ENCODE measurements around the gene APP.

Gene APP

DNA sequence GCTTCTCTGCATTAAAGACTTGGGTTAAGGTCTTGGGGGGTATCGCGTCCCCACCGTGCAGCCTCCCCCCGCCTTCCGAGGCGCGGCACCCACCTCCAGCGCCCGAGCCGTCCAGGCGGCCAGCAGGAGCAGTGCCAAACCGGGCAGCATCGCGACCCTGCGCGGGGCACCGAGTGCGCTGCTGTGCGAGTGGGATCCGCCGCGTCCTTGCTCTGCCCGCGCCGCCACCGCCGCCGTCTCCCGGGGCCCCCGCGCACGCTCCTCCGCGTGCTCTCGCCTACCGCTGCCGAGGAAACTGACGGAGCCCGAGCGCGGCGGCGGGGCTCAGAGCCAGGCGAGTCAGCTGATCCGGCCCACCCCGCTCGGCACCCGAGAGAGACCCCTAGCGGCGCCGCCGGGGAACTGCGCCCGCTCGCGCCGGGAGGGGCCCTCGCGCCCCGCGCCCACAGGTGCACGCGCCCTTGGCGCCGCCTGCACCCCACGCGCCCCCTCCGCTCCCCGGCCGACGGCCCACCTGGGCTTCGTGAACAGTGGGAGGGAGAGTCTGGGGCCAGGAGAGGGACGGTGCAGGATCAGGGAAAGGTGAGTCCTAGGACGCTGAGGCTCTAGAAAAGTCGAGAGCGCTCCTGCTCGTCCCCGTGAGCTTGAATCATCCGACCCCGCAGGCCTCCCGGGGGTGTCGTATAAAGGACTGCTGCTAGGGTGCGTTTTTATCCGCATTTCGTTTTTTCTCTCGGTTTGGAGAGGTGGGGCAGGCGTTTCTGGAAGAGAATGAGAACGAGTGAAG, at the start of gene APP:
APP (minus strand) TSS at position 300 of the 787 bp plus-strand sequence; CDS start at position 150, 150 bp downstream.
- no peak for DNase-seq (ENCODE audit: low read depth)

GRCh38 chr21:26212220-26212619, 41.6 kb upstream of the APP start:
- no peak for DNase-seq (ENCODE audit: low read depth)

- DNase-seq (ENCODE audit: low read depth), result no peak
These were observed 40.0 kb upstream of the APP start for GRCh38 chr21:26210614-26211013.

DNA sequence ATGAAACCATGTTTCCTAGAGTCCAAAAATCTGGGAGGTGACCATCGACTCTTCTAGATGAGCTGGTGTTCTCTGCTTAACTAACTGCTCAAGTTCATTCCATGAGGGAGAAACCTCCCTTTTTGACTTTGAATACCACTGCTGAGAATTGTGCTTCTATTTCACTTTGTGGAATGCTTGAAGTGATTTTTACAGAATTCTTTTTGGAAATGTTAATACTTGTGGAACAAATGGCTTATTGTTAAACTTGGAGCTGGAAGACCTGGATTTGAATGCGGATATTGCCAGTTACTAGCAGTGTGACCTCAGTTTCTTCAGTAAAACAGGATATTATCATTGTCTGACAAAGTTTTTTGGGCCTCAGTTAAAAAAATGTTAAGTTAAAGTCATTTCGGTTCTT, 36.5 kb upstream of the APP start:
- DNase-seq (ENCODE audit: low read depth), result no peak

DNA sequence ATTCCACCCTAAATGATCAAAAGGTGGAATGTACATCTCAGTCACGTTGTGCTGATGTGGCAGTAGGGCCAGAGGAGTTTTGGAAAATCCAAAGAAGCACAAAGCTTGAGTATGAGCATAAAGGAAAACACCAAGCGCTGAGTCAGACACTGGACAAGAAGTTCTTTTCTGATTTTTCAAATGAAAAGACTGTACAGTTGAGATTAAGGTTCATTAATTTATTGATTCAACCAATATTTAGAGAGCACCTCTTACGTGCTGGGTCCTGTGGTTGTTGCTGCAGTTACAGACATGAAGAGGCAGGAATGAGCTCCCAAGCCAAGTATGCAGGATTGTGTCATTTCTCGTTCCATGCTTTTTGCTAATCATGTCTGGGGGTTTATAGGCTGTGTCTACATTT, 28.9 kb upstream of the APP start:
- no peak for DNase-seq (ENCODE audit: low read depth)

- no peak for DNase-seq (ENCODE audit: low read depth)
These were observed 25.1 kb upstream of the APP start for GRCh38 chr21:26195708-26196107.

GRCh38 chr21:26194811-26195251, 24.3 kb upstream of the APP start:
- DNase-seq (ENCODE audit: low read depth), result no peak

- DNase-seq (ENCODE audit: low read depth), result no peak
These were observed 23.8 kb upstream of the APP start for GRCh38 chr21:26194326-26194725.

DNA sequence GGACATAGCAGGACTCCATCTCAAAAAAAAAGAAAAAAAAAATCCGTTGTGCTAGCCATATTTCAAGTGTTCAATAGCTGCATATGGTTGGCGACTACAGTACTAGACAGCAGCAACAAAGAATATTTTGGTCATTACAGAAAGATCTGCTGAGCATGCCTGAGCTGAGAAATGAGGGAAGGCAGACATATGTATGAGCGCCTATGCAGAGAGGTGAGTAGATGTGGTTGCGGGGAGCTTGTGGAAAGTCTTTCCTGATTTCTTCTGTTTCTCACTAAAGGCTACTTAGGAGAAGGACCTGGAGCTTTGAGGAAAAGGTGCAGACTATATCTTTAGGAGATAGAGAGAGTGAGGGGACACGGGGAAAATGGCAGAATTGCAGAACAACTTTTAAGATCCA, 21.0 kb upstream of the APP start:
- no peak for DNase-seq (ENCODE audit: low read depth)

DNA sequence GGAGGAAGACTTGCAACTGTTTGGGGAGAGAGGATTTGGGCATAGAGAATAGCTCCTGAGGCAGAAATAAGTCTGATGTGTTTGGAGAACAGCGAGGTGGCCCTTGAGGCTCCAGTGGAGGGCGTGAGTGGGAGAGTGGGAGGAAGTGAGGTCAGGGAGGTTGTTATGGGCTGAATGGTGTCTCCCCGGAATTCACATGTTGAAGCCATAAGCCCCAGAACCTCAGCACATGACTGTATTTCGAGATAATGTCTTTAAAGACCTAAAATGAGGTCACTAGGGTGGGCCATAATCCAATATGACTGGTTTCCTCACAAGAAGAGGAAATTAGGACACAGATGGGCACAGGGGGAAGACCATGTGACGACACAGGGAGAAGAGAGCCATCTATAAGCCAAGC, 17.9 kb upstream of the APP start:
- no peak for DNase-seq (ENCODE audit: low read depth)

DNA sequence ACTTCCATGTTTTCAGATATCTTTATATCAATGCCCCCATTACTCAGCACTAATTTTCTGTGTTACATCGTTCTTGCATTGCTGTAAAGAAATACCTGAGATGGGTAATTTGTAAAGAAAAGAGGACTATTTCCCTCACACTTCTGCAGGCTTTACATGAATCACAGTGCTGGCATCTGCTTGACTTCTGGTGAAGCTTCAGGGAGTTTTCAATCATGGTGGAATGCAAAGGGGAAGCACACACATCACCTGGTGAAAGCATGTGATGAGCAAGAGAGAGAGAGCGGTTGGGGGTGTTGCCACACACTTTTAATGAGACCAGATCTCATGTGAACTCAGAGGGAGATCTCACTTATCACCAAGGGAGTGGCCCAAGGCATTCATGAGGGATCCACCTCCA, 14.9 kb upstream of the APP start:
- DNase-seq (ENCODE audit: low read depth), result no peak

DNA sequence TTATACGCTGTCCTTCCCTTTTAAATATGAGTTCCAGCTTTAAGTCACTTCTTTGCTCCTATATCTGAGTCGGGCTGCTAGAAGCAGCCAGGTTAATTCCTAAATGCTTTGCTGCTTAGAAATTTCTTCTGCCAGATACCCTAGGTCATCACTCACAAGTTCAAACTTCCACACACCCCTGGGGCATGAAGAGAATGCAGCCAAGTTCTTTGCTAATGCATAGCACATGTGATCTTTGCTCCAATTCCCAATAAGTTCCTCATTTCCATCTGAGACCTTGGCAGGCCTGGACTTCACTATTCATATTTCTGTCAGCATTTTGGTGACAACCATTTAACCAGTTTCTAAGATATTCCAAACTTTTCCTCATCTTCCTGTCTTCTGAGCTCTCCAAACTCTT, 14.5 kb upstream of the APP start:
- no peak for DNase-seq (ENCODE audit: low read depth)

DNA sequence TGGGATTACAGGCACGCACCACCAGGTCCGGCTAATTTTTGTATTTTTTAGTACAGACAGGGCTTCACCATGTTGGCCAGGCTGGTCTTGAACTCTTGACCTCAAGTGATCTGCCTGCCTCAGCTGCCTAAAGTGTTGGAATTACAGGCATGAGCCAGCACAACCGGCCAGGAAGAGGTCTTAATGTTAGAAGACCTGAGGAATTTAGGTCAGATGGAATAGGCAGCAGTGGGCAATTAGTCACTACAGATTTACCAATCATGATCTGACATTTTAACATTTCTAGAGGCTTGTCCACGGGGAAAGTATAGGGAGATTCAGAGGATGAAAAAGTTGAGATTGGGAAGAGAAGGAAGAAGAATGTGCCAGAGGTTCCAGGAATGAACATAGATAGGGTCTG, 8.9 kb upstream of the APP start:
- no peak for DNase-seq (ENCODE audit: low read depth)

- no peak for DNase-seq (ENCODE audit: low read depth)
These were observed 7.3 kb upstream of the APP start for GRCh38 chr21:26177746-26178426.

GRCh38 chr21:26177187-26177586, 6.6 kb upstream of the APP start:
- no peak for DNase-seq (ENCODE audit: low read depth)

DNA sequence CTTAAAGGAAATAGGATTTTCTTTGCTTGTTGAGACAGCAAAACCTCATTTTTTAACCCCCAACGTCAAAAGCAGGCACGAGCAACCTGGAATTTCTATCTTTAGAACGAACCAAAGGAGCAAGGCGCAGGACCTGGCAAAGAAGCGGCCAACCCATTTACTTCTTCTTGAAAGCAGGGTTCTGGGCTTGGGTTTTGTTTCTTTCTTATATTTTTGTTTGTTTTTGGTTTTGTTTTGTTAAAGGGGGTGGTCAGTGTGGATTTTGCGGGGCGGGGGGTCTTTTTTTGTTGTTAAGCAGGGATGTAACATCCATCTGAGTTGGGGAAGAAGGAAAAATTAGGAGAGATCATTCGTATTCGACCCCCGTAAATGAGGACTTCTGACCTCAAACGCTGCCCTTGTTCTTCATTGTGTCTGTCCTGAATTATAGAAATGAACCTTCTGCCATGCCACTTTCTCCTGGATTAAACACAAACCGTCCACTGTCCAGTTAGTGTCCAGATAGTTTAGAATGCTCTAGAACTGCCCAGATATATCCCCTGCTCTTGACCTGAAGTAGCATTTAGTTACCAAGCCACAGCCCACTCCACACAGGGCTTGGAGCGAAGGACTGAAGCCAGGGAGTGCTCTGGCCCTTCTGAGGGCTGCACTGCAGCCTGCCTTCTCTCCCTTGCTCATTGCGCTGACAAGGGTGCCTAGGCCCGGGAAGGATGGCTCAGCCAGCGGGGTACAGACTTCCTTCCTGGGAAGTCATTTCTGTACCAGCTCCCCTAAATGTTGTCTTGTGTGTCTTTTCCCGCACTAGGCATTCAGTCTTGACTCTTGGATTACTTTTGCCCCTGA, 909 bp upstream of the APP start:
- DNase-seq (ENCODE audit: low read depth), result no peak

DNA sequence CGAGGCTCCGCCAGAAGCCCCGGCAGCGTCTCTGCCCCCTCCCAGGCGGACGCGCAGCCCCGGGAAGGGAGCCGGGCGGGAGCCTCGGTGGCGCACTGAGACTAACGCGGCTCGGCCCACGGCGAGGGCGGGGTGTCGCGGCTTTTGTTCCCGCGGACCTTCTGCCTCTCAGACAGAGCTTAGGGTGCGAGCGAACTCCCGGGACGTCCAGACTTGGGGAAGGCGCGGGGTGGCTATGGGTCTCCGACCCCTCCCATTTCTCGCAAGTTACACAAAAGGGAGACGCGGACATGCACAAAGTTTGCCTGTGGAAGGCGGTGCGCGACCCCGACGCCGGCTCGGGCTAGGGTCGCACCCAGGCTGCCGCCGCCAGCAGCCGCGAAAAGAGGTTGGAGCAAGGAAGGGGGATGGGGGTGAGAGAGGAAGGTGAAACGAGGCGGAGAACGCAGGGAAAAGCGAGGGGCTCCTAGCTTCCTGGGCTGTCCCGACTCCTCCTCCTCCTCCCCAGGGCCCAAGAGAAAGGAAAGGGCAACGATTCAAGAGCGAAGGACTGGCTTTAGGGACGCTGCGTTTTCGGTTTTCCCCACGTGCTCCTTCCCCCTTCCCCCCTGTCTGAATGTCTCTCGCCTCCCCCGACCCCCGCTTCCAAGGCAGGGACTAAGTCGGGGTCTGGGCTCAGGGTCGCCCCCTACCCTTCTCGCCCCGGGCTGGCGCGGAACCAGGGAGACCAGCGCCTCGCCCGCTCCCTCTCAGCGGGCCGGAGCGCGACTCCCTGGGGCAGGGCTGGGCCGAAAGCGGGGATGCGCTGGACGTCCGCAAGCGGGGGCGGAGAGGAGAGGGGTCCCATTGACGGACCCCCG, 729 bp downstream of the APP start:
- no peak for DNase-seq (ENCODE audit: low read depth)

DNA sequence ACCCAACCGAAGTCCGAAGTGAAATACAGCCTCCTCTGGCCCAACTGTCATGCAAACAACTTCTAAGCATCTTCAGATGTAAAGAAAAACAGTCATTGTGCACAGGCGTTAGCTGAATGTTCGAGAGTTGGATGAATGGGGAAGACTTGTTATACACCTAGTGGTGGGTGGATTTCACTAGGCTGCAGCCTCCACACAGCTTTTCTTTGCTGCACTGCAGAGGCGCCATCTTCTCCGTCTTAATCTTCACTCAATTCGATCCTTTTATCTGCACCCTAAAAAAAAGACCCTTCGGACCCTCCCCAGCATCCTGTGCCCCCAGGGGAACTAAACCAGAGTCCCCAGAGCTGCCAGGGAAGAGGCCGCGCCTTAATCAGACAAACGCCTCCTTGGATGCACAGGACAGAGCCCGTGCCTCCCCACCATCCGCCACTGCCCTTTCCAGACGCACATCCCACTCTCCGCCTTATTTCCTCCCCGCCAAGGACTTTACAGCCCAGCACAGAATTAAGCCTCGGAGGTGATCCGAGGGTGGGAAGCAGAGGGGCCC, 1.4 kb downstream of the APP start:
- DNase-seq (ENCODE audit: low read depth), result no peak

DNA sequence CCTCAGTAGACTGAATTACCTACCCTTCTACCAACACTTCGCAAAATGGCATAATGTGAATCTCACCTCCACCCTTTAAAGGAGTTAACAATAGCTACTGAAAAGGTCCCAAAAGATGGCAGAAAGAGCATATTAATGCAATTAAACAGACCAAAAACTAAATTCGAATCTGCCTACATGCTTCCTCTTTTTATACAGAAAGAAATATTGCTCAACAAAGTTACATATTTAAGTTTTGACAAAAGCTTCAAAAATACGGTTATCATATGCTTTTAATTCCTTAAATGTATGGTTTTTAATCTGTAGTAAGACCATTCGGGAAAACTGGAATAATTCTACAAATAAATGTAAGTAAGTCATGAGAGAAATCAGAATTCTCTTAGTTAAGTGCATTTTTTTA, 2.2 kb downstream of the APP start:
- no peak for DNase-seq (ENCODE audit: low read depth)

DNA sequence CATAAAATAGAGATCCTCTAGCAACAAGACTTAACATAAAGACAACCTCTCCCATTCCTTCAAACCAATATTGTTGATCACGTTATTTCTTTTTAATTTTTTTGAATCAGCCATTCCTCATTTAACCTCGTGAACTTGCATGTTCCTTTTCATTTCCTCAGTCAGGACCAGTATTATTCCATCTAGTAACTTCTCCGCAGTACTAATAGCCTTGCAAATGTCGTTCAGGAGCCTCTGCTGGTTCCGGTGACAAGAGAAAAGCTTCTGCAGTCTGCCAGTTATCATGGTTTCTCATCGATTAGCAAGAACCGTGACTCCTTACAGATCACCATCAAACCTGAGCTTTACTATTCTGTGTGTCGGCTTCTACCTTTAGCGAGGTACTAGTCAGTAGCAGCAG, 3.0 kb downstream of the APP start:
- DNase-seq (ENCODE audit: low read depth), result no peak

DNA sequence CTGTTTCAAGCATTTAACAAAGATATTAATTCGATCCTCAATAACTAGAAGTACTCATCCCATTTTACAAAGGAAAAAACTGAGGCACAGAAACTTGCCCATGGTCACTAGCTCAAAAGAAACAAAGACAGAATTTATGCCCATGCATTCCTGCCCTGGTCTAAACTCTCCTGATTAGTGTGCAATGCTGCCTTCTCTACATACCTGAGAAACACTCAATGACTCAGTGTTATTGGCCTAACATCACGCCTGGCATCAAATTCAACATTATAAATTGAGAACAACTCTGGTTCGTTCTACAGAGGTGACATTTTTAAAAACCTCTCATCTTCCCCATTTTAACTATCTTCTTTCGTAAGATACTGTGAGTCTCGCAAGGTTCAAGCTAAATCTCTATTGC, 5.2 kb downstream of the APP start:
- DNase-seq (ENCODE audit: low read depth), result no peak

DNA sequence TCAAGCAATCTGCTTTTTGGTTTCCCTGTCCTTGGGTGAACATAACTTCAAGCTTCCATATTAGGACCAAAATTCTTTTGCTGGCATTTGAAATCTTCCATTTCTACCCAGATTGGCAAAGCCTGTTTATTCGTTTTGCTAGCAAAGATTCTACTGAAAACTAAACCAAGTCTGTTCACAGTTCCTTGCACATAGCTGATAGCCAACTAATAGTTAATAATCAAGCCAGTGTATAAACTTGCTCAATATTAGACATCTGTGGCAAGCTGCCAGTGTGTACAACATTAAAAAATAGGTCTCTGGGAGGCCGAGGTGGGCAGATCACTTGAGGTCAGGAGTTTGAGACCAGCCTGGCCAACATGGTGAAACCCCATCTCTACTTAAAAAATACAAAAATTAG, 6.3 kb downstream of the APP start:
- no peak for DNase-seq (ENCODE audit: low read depth)
